Body of pancreas (tissue), 4 donors: ENCODE results near the gene SCN5A. TPM values are rescaled to one million over a fixed set of nuclear protein-coding genes. Genes with fewer than 3 reads are reported as not detected.

Source experiments
- ATAC-seq: fragments of 150-250 bp; one replicate; pipeline ENCODE4 v1.9.1; 2016
- DNase-seq, 4 donors: peaks; one replicate each; pipeline ENCODE4 v3.0.0-alpha.2; 2019
- H3K27ac ChIP-seq, 4 donors: fragments of 200-600 bp; sonication (generic); 1 replicate in 3 of 4; 2 replicates in 1 of 4; pipeline versions ENCODE4 v1.5.1 to v1.6.1; 2016 to 2019; ENCODE audit warnings: mild to moderate bottlenecking in 1 of 4, mixed read lengths in 1 of 4, moderate library complexity in 1 of 4
- H3K27me3 ChIP-seq, 2 donors: fragments of 200-600 bp; sonication (generic); one replicate each; pipeline ENCODE4 v1.6.0; 2016; ENCODE audit warnings: mild to moderate bottlenecking in 1 of 2
- H3K36me3 ChIP-seq, 2 donors: fragments of 200-600 bp; sonication (generic); replicated peaks in 1 of 2; 2 replicates each; pipeline ENCODE4 v1.5.1; 2016; ENCODE audit warnings: low read depth in 2 of 2; ENCODE audit not compliant: insufficient read depth in 1 of 2
- H3K4me1 ChIP-seq: fragments of 200-600 bp; sonication (generic); one replicate; pipeline ENCODE4 v1.6.0; 2016
- H3K4me3 ChIP-seq, 2 donors: fragments of 200-600 bp; sonication (generic); 1 replicate in 1 of 2; 2 replicates in 1 of 2; pipeline ENCODE4 v1.5.1; 2016 to 2019
- H3K9me3 ChIP-seq, 3 donors: fragments of 200-600 bp; sonication (generic); 1 replicate in 2 of 3; 2 replicates in 1 of 3; pipeline ENCODE4 v1.5.1; 2016
- CTCF ChIP-seq, 7 experiments: fragments of 450-650 bp in 4 of 7; fragments of 200-600 bp in 3 of 7; sonication (generic) in 3 of 7; IDR thresholded peaks; one replicate each; pipeline ENCODE4 v1.5.1; 2016 to 2019; ENCODE audit warnings: antibody characterized with exemption in 7 of 7
- POLR2A ChIP-seq, 3 donors: fragments of 450-650 bp; IDR thresholded peaks; one replicate each; pipeline ENCODE4 v1.6.1; 2016; ENCODE audit warnings: antibody characterized with exemption in 3 of 3, mild to moderate bottlenecking in 2 of 3
- WGBS, 2 donors: methylation state at CpG; one replicate each; pipeline ENCODE4 v1.1.5; 2017; 5-methylcytosine and 5-hydroxymethylcytosine counted together
- intact Hi-C: fragments of 100-400 bp; cut with DNase I; formaldehyde crosslinking; loops from one replicate; pipeline ENCODE4 v1.15.1; 2023
- total RNA-seq, 2 donors: library from RNA; depleted of rRNA; stranded (reverse); fragments of >200 nt; gene quantifications; one replicate each; pipeline ENCODE4 v1.1.0, GENCODE V29; 2016

SCN5A gene
- total RNA-seq, 2 donors from 2014 or later = 0.26 TPM; not detected in 1

GRCh38 chr3:38662544-38662943 lies 13.1 kb upstream of the SCN5A start:
- Histone ChIP-seq H3K36me3 (no peaks in the 10 kb centered on the region), H3K9me3 (no peaks in the 10 kb centered on the region), H3K27ac (no peak overlapping the region), H3K27me3 (peaks cover 0 to 7% of the 10 kb centered on the region in 2 donors), H3K4me3 (no peak overlapping the region), H3K4me1 (no peaks in the 10 kb centered on the region)
- TF ChIP-seq CTCF (IDR thresholded peaks at IDR 0.05) (peak in 1 of 7 experiments; percentile 3), POLR2A (IDR thresholded peaks at IDR 0.05) (no peak)
- 24 to 46% methylated on average over 4 of the region's 4 CpGs for WGBS, 2 donors
- DNase-seq = no peak
- intact Hi-C loops = no loop called here
- no peak for ATAC-seq

DNA sequence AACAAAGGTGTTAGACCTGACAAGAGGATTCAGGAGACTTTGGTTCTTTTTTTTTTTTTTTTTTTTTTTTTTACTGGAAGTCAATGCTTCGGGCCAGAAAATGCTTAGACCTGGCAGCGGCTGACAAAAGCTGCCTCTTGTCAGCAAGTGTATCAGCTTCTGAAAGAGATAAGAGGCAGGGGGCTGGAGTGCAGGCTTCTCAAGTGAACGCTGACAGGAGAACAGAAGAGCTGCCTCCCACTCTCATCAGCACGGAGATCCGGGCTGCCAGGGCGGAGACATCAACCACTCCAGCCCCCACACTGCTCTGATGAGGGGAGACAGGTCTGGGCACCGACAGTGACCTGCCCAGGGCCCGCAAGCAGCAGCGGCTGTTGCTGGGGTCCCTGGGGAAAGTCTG lies 9.4 kb upstream of the SCN5A start:
- H3K4me1 ChIP-seq = no peaks in the 10 kb centered on the region
- H3K36me3 ChIP-seq = no peaks in the 10 kb centered on the region
- H3K27ac ChIP-seq = no peak overlapping the region
- TF ChIP-seq CTCF (IDR thresholded peaks at IDR 0.05) (no peak), POLR2A (IDR thresholded peaks at IDR 0.05) (no peak)
- intact Hi-C loops = loop anchor here (10.0 kb wide), 1 partner anchor 134 kb away; no protein-coding TSS in a partner anchor
- H3K4me3 ChIP-seq = no peak overlapping the region
- no peaks in the 10 kb centered on the region for H3K9me3 ChIP-seq
- DNase-seq (no peak), ATAC-seq (no peak)
- WGBS, 2 donors = 10 to 19% methylated on average over 6 to 9 of the region's 9 CpGs
- H3K27me3 ChIP-seq = peaks cover 0 to 7% of the 10 kb centered on the region in 2 donors

DNA sequence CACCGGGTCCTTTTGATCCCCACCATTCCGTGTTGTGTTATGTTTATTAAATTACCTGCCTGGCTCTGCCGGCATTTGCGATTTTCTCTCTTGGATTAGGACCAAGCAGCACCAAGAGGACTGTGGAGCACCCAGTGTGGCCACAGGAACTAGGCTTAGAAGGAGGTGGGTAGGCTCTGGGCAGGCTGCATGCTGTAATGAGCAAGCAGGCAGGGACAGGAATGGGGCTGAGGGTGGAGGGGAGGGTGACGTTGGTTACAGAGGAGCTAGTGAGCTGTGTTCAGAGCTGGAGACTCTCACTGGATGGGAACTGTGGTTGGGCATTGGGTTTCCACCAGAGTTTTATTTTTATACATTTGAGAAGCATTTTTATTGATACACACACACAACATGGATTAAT lies 7.9 kb upstream of the SCN5A start:
- no peak for ATAC-seq
- peaks cover 0 to 7% of the 10 kb centered on the region in 2 donors for H3K27me3 ChIP-seq
- intact Hi-C loops = loop anchor here (10.0 kb wide), 1 partner anchor 133 kb away; no protein-coding TSS in a partner anchor

DNA sequence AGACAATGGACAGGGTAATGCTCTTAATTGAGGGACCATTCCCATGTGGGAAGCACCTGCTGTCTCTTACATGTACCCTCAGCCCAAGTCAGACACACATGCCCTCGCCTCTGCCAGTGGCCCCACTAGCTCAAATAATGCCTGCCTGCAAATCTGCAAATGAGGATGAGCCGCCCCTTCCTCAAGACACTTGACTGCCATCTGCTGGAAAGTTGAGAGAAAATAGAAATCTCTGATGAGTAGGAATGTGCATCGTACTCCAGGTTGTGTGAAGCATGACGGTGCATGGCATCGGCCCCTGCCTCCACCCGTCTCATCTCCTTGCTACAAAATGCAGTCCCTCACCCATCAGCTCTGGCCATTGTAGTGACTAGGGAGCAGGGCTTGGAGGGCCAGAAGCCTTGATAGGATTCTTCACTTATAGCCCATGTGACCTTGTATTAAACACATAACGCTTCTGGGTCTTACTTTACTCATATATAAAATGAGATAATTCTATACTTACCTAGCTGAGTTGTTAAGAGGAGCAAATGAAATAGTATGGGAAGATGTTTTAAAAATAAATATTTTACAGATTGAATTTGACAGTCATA lies 6.3 kb upstream of the SCN5A start:
- Histone ChIP-seq H3K4me3 (no peak overlapping the region), H3K4me1 (peaks cover 4% of the 10 kb centered on the region), H3K27me3 (peaks cover 0 to 7% of the 10 kb centered on the region in 2 donors), H3K27ac (no peak overlapping the region), H3K36me3 (no peaks in the 10 kb centered on the region), H3K9me3 (no peaks in the 10 kb centered on the region)
- no peak for DNase-seq
- intact Hi-C loops = loop anchor here (10.0 kb wide), 1 partner anchor 131 kb away; no protein-coding TSS in a partner anchor
- peak; percentile 9 for ATAC-seq
- TF ChIP-seq POLR2A (IDR thresholded peaks at IDR 0.05) (no peak), CTCF (IDR thresholded peaks at IDR 0.05) (peak in 5 of 7 experiments; percentile 20 to 34 (median 31))
- WGBS, 2 donors = 9 to 10% methylated on average over 7 of the region's 7 CpGs

More for the DNA sequence above, 7.9 kb upstream of the SCN5A start:
- DNase-seq = no peak
- H3K9me3 ChIP-seq = no peaks in the 10 kb centered on the region
- WGBS, 2 donors = 32 to 45% methylated on average over 5 of the region's 5 CpGs
- TF ChIP-seq POLR2A (IDR thresholded peaks at IDR 0.05) (no peak), CTCF (IDR thresholded peaks at IDR 0.05) (no peak)
- H3K36me3 ChIP-seq = no peaks in the 10 kb centered on the region
- H3K4me1 ChIP-seq = no peaks in the 10 kb centered on the region
- no peak overlapping the region for H3K27ac ChIP-seq
- no peak overlapping the region for H3K4me3 ChIP-seq
